SH-SY5Y (cell line): ENCODE results near the gene DEFB129.

Experiments used
- GATA2 ChIP-seq: IDR thresholded peaks from 2 replicates; pipeline ENCODE4 v1.6.1; 2011; ENCODE audit warnings: mild to moderate bottlenecking, low read depth, low read length
- GATA3 ChIP-seq: IDR thresholded peaks from 2 replicates; pipeline ENCODE4 v1.6.1; 2011; ENCODE audit warnings: low read depth, mild to moderate bottlenecking, low read length, moderate library complexity

- no peak for TF ChIP-seq GATA2
- no peak for TF ChIP-seq GATA3
Measured at GRCh38 chr20:277496-277781, 50.4 kb downstream of the DEFB129 start.
